Esophagus squamous epithelium (tissue), 4 donors: ENCODE results near the gene PANX3.

ENCODE experiments used
- CTCF ChIP-seq, 6 experiments: fragments of 450-650 bp in 4 of 6; fragments of 200-600 bp in 2 of 6; sonication (generic) in 2 of 6; IDR thresholded peaks; one replicate each; pipeline ENCODE4 v1.5.1; 2016 to 2019; ENCODE audit warnings: antibody characterized with exemption in 6 of 6, mild to moderate bottlenecking in 4 of 6, moderate library complexity in 4 of 6
- POLR2A ChIP-seq, 4 donors: fragments of 450-650 bp; IDR thresholded peaks; one replicate each; pipeline ENCODE4 v1.6.1; 2017; ENCODE audit warnings: antibody characterized with exemption in 4 of 4, mild to moderate bottlenecking in 4 of 4, moderate library complexity in 3 of 4

- TF ChIP-seq CTCF (IDR thresholded peaks at IDR 0.05) (no peak), POLR2A (IDR thresholded peaks at IDR 0.05) (no peak)
Observed at GRCh38 chr11:124657904-124658303, 46.7 kb downstream of the PANX3 start.
